Measurements from ENCODE around the gene DPYD. TPM values are rescaled to one million over a fixed set of nuclear protein-coding genes. Genes with fewer than 3 reads are reported as not detected.

Gene DPYD
- total RNA-seq, 4 donors from 2014 or later: 30.9 to 66.6 (median 48.2) TPM

GRCh38 chr1:97803026-97803425, 117.8 kb downstream of the DPYD start:
- Histone ChIP-seq H3K27me3 (no peaks in the 10 kb centered on the region), H3K4me1 (no peaks in the 10 kb centered on the region), H3K4me3 (no peak overlapping the region), H3K36me3 (no peaks in the 10 kb centered on the region), H3K9me3 (no peaks in the 10 kb centered on the region), H3K27ac (no peak overlapping the region)
- DNase-seq: no peak
- intact Hi-C loops (cut with DNase I; ENCODE audit: low total_unique reads): no loop called here
- TF ChIP-seq POLR2A (IDR thresholded peaks at IDR 0.05): no peak
- TF ChIP-seq, protein P1, sequence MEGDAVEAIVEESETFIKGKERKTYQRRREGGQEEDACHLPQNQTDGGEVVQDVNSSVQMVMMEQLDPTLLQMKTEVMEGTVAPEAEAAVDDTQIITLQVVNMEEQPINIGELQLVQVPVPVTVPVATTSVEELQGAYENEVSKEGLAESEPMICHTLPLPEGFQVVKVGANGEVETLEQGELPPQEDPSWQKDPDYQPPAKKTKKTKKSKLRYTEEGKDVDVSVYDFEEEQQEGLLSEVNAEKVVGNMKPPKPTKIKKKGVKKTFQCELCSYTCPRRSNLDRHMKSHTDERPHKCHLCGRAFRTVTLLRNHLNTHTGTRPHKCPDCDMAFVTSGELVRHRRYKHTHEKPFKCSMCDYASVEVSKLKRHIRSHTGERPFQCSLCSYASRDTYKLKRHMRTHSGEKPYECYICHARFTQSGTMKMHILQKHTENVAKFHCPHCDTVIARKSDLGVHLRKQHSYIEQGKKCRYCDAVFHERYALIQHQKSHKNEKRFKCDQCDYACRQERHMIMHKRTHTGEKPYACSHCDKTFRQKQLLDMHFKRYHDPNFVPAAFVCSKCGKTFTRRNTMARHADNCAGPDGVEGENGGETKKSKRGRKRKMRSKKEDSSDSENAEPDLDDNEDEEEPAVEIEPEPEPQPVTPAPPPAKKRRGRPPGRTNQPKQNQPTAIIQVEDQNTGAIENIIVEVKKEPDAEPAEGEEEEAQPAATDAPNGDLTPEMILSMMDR (IDR thresholded peaks at IDR 0.05): no peak

GRCh38 chr1:97802011-97802410, 118.8 kb downstream of the DPYD start:
- Histone ChIP-seq H3K27me3 (no peaks in the 10 kb centered on the region), H3K4me1 (no peaks in the 10 kb centered on the region), H3K9me3 (no peaks in the 10 kb centered on the region), H3K27ac (no peak overlapping the region), H3K36me3 (no peaks in the 10 kb centered on the region), H3K4me3 (no peak overlapping the region)
- intact Hi-C loops (cut with DNase I; ENCODE audit: low total_unique reads): no loop called here
- no peak for DNase-seq
- TF ChIP-seq POLR2A (IDR thresholded peaks at IDR 0.05): no peak
- TF ChIP-seq, protein P1 (IDR thresholded peaks at IDR 0.05): no peak

DNA sequence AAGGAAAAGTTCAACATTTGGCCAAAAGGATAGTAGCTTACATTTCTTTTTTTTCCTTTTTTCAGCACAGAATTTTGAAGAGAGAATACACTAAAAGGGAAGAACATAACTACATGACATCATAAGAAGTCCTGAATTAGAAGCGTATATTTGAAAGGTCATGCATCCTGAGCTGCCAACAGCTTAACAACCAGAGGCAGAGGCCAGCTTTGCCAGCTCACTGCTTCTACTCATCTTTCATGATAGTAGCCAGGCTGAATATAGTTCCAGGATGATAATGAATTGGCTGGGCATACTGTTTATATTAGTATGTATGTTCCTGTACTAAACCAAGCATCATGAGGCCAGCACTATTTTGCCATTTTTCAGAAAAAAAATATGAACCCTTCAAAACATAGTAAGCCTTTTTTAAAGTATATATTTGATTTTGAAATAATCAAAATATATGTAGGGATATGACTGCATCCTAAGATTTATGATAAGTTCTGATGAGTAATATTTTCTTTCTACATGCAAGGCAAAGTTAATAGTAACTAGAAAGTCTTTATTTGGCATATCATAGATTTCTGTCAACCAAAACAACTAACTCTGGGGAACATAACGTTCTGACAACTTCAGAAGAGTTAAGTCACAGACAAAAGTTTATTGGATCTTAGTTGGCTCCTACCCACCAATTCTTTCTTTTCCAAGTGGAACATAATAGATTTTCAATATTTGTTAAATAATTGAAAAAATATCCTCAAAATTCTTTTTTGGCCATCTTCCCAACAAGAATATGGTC, 123.2 kb downstream of the DPYD start:
- Histone ChIP-seq H3K36me3 (no peaks in the 10 kb centered on the region), H3K9me3 (no peaks in the 10 kb centered on the region), H3K4me1 (no peaks in the 10 kb centered on the region), H3K4me3 (no peak overlapping the region), H3K27ac (peak overlapping the region; percentile 1 to 17), H3K27me3 (no peaks in the 10 kb centered on the region)
- DNase-seq: peak; percentile 26 to 28
- intact Hi-C loops (cut with DNase I; ENCODE audit: low total_unique reads): no loop called here
- no peak for TF ChIP-seq POLR2A (IDR thresholded peaks at IDR 0.05)
- TF ChIP-seq, protein P1 (IDR thresholded peaks at IDR 0.05): no peak

DNA sequence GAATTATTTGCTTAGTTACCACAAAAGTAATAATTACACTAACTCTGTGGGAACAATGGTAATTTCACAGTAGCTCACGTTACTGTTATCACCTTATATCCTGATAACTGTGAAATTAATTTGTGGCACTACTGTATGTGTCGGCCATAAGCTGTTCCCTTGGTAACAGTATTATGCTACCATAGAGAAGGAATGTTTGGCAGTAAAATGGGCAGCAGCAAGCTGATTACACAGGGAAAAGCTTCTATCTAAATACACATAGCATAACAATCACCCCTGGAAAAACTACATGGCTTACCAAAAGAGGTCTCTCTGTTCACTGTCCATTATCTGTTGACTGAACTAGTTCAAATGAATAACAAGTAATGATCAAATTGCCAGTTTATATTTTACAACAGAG, 124.1 kb downstream of the DPYD start:
- intact Hi-C loops (cut with DNase I; ENCODE audit: low total_unique reads): no loop called here
- Histone ChIP-seq H3K9me3 (no peaks in the 10 kb centered on the region), H3K4me3 (no peak overlapping the region), H3K4me1 (no peaks in the 10 kb centered on the region), H3K36me3 (no peaks in the 10 kb centered on the region), H3K27ac (no peak overlapping the region), H3K27me3 (no peaks in the 10 kb centered on the region)
- no peak for TF ChIP-seq POLR2A (IDR thresholded peaks at IDR 0.05)
- TF ChIP-seq, protein P1 (IDR thresholded peaks at IDR 0.05): no peak
- no peak for DNase-seq

GRCh38 chr1:97792655-97793054, 128.2 kb downstream of the DPYD start:
- DNase-seq: no peak
- TF ChIP-seq, protein P1 (IDR thresholded peaks at IDR 0.05): no peak
- no peak for TF ChIP-seq POLR2A (IDR thresholded peaks at IDR 0.05)
- no peaks in the 10 kb centered on the region for H3K4me1 ChIP-seq
- no peaks in the 10 kb centered on the region for H3K36me3 ChIP-seq
- intact Hi-C loops (cut with DNase I; ENCODE audit: low total_unique reads): no loop called here
- H3K4me3 ChIP-seq: no peak overlapping the region
- no peaks in the 10 kb centered on the region for H3K27me3 ChIP-seq
- H3K27ac ChIP-seq: no peak overlapping the region
- no peaks in the 10 kb centered on the region for H3K9me3 ChIP-seq

Data from uterus (tissue), 4 donors.